ENCODE measurements around the gene WDR27.
"Not testable (repeated sequence)": the region's sequence is repeated elsewhere in the genome, so short reads cannot be mapped to it uniquely, and the experiment has no call there.

WDR27 gene

DNA sequence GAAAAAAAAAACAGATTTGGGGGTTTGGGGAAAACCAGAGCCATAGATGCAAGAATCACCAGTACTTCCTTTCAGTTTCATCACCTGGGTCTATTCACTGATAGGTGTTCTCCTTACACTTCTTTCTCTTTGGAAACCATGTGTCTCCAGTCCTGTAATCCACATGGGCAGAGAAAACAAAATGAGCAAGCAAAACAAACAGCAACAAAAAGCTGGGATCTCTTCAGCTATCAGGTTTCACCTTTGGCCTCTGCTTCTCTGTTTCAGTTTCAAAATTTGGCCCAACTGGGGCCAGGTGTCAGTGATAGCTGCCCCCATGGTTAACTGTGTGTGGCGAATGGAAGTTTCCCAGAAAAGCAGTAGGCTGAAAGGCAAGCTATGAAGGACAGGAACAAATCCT, 228.2 kb downstream of the WDR27 start:
- no peak for DNase-seq (ENCODE audit: low spot score)

DNA sequence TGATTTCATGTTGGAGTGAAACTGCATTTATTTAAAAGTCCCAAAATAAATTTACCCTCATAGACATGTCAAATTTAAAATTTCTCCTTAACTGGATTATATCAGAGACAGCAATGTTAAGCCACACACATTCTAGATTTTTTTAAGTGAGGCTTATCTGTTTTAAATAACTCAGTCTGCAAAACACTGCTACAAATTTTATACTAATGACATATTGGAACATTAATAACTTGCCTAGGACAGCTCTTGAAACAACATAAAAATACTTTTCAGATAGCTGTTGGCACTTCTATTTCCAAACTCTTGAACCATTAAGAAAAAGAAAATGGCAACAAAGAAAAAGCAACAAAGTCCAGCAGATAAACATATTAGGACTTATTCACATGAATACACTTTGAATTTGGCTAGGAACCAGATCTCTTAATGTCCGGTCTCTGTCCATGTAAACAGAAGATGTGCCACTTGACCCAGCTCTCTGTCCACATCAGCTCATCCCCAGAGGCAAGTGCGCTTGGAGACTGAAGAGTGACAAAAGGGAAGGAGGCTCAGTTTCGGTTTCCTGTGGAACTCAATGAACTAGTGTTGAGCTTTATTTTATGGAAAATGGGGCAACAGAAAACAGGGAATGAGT, 228.9 kb downstream of the WDR27 start:
- DNase-seq (ENCODE audit: low spot score) = no peak

DNA sequence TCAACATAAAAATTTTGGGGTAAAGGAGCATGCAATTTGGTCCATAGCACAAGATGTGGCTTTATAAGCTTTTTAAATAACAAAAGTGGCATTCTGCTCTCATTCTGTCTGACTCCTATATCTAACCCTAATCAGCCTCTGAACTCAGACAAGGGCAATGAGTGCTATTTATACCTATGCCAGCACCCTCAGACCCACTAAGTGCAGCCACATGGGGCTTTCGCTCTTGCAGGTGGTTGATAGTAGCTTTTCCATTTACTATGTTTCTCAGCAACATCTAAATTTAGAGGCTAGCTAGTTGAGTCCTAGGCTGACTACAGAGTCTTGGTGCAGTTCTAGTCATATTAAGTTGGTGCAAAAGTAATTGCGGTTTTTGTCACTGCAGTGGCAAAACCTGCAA, 231.0 kb downstream of the WDR27 start:
- DNase-seq (ENCODE audit: low spot score) = no peak

DNA sequence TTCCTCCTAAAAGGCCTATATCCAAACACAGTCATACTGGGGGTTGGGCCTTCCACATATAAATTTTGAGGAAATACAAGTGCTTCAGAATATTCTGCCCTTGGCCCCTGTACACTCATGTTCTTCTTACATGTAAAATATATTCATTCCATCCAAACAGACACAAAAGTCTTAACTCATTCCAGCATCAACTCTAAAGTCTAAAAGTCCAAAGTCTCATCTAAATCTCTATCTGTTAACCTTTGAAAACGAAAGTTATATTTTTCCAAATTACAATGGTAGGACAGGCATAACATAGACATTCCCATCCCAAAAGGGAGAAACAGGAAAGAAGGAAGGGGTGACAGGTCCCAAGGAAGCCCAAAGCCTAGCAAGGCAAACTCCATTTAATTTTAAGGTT, 232.8 kb downstream of the WDR27 start:
- DNase-seq (ENCODE audit: low spot score) = no peak

DNA sequence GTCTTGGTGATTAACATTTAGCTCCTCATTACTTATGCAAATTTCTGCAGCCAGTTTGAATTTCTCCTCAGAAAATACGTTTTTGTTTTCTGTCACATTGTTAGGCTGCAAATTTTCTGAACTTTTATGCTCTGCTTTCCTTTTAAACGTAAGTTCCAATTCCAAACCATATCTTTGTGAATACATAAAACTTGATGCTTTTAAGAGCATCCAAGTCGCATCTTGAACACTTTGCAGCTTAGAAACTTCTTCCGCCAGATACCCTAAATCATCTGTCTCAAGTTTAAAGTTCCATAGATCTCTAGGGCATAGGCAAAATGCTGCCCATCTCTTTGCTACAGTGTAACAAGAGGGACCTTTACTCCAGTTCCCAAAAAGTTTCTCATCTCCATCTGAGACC, 234.1 kb downstream of the WDR27 start:
- not testable (repeated sequence) for DNase-seq (ENCODE audit: low spot score)

DNA sequence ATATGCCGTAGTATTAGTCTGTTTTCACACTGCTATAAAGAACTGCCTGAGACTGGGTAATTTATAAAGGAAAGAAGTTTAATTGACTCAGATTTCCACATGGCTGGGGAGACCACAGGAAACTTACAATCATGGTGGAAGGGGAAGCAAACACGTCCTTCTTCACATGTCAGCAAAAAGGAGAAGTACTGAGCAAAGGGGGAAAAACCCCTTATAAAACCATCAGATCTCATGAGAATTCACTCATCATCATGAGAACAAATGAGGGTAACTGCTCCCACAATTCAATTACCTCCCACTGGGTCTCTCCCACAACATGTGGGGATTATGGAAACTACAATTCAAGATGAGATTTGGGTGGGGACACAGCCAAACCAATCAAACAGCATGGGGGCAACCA, 235.6 kb downstream of the WDR27 start:
- DNase-seq (ENCODE audit: low spot score) = not testable (repeated sequence)

DNA sequence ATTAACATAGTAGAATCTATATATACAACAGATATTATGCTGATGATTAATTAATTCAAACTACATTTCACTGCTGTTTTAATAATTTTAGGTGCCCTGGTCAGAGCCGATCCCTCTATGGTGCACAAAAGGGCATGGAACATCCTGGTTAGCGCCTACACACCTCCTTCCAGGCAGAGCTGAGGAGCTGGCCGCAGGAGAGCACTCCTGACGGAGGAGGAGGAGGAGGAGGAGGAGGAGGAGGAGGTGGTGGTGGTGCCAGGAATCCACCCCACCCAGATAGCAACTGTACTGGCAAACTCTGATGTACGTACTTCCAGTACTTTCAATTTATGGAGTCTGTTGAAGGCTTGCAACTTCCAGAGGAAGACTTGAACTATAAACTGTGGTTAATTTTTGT, 244.1 kb downstream of the WDR27 start:
- no peak for DNase-seq (ENCODE audit: low spot score)

DNA sequence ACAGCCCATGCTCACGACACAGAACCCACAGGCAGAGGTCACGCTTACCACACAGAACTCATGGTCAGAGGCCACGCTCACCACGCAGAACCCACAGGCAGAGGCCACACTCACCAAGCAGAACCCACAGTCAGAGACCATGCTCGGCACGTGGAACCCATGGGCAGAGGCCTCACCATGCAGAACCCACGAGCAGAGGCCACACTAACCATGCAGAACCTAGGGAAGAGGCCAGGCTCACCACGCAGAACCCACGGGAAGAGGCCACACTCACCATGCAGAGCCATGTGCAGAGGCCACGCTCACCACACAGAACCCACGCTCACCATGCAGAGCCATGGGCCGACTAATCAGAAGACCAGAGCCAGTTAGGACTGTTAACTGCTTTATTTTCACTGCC, 245.0 kb downstream of the WDR27 start:
- no peak for DNase-seq (ENCODE audit: low spot score)

DNA sequence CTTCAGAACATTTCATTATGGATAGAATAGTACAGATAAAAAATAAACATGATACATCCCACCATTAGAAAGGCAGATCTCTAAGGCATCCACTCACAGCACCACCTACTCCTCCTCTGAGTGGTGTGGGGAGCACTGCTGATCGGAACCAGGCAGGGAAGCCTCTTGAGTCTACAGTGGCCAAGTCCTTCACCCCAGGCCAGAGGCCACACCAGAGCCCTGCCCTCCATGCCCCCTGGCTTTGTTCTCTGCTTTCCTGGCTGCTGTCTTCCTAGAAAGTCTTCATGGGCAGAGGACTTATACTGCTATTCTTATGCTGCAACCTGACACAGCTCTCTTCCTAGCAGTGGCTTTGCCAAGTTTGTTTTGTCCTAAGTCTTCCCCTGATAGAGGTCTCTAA, 246.4 kb downstream of the WDR27 start:
- DNase-seq (ENCODE audit: low spot score) = no peak

DNA sequence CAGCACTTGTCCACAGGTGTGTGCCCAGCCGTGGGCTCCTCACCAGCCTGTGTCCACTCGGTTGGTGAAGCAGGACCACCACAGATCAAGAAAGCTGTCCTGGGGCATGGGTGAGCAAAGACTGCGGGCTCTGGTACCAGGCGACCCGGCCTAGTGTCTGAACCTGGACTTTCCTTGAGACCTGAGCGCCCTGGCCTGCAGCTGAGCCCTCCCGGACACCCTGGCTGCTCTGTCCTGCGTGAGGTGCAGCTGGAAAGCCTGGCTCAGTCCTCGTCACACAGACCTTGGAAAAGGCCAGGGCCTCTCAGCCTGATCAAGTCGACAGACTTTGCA, 247.0 kb downstream of the WDR27 start:
- no peak for DNase-seq (ENCODE audit: low spot score)

DNA sequence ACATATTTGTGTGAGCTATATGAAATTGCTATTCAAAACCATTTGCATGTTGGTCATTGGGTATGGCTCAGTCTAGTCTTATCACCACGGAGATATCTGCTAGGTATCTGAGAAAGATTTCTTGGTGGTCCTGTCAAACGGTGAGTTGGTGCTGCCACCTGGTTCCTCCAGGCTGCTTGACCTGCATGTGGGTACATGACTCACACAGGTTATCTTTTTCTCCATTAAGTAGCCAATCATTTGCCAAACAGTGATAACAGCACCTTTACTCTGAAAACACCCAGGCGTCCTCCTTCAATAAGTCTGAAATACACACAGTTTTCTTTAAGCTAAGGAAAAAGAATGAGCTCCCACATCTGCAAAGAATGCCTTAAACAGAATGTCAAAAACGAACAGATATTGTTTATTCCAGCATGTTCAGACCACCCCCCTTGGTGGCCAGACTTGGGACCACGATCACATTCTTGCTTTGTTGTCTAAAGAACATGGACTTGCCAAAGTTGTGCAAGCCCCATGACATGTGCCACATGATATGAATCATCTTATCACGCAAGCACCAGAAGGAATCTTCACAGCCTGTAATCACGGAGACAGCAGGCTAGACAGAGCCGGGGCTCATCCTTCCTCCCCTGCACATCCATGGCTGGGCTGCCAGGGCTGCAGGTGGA, 247.5 kb downstream of the WDR27 start:
- DNase-seq (ENCODE audit: low spot score) = no peak

DNA sequence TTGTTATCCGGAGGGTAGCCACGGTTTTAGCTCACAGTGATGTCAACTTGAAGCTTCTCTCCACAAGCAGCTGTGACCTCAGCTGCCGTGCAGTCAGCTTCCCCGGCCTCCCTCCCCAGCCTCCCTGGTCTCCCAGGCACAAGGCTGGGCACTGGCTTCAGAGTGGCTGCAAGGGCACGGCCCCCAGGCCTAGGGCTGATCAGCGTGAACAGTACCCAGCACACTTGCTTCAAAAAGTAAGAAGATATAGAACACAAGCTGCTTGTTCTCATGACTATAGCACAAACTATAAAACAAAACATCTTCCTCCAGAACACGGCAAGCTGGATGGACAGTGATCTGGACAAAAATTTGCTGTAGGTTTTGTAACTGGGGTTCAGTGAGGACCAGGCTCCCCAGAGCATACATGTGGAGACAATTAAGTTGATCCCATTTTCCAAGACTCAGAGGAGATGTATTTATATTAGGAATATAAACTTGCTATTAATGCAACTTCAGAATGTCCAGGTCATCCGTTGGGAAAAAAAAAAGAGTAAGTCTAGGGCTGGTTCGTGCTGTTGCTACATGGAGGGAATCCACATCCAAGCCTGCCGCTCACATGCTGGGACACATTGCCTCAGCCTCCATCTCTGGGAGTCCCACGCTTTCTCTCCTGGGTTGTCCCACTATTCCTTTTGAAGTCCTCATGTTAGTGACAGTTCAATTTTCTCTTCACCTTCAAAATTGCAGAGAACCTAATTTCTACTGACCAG, 248.8 kb downstream of the WDR27 start:
- DNase-seq (ENCODE audit: low spot score) = no peak

DNA sequence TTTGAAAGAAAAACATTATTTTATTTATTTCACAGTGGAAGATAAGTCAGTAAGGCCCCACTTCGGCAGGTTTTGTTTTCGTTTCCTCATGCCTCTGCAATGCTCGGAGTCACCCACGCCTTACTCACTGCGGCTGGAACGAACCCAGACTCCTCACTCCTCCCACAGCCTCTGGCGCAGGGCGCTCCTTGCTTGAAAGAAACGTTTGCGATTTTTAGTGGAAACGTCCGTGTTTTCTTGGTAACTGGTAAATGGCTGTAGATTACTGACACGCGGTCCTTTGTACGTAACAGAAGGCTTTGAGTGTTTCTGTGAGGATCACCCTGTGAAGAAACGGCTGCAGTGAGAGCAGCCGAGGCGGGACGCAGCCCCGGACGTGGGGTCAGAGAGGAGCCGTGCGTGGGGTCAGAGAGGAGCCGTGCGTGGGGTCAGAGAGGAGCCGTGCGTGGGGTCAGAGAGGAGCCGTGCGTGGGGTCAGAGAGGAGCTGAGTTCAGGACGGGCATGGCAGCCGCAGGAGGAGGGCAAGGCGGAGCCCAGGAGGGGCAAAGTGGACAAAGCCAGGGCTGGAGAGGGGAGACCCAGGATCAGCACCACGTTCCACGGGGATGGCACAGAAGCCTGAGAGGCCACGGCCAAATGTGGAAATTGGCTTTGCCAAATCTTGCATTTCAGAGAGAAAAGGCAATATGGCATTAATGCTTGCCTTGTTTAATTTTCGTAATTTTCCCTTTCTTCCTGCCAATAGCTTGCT, 249.5 kb downstream of the WDR27 start:
- no peak for DNase-seq (ENCODE audit: low spot score)

DNA sequence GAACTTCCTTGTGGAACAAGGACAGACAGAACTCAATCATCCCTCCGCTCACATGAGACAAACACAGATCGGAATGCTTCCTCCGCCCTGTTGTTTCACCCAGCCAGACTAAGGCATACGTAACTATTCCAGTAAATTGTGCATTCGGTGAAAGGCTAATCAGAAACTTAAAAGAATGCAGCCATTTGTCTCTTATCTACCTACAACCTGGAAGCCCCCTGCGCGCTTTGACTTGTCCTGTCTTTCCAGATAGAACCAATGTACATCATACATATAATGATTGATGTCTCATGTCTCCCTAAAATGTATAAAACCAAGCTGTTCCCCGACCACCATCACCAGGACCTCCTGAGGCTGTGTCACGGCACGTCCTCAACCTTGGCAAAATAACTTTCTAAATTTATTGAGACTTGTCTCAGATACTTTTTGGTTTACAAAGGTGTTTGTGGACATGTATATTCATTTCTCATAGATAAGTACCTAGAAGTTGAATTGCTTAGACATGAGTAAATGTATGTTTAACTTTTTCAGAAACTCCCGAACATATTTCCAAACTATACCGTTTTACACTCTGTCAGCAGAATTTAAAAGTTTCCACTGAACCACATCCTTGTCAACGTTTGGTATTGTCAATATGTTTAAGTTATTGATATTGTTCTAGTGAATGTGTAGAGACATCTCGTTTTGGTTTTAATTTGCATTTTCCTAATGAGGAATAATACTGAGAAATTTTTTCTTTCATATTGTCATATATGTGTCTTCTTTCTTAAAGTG, 250.6 kb downstream of the WDR27 start:
- no peak for DNase-seq (ENCODE audit: low spot score)

DNA sequence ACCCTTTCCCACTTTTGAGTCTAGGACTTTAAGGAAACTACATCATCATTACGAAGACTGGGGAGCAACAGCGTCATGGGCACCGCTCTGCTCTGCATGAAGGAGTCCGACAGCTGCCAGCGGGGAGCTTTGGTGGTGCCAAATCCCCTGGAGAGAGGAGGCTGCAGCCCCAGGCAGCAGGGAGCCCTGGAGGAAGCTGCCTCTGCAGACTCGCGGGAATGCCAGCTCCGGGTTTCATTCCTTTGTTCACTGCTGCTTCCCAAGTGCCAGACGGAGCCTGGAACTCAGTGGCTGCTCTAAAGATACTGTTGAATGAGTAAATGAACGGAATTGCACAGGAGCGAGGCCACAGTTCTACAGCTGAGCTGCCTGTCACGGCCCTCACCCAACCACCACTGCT, 251.7 kb downstream of the WDR27 start:
- DNase-seq (ENCODE audit: low spot score) = no peak

DNA sequence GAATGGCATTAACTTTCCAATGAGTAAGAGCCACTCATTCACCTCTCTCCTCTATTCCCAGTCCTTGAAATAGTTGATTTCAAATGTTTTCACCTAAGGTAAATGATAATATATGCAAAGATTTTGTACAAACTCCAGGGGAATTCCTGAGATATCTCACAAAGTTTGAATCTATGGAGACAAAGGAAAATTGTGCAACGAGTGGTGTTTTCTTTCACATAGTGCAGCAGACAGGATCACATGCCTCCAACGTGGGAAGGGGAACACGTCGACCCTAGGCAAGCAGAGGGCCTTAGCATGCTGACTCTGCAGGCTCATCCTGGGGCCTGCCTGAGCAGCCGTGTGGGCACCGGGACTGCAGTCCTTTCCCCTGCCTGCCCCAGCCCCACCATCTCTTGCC, 252.6 kb downstream of the WDR27 start:
- DNase-seq (ENCODE audit: low spot score) = no peak

DNA sequence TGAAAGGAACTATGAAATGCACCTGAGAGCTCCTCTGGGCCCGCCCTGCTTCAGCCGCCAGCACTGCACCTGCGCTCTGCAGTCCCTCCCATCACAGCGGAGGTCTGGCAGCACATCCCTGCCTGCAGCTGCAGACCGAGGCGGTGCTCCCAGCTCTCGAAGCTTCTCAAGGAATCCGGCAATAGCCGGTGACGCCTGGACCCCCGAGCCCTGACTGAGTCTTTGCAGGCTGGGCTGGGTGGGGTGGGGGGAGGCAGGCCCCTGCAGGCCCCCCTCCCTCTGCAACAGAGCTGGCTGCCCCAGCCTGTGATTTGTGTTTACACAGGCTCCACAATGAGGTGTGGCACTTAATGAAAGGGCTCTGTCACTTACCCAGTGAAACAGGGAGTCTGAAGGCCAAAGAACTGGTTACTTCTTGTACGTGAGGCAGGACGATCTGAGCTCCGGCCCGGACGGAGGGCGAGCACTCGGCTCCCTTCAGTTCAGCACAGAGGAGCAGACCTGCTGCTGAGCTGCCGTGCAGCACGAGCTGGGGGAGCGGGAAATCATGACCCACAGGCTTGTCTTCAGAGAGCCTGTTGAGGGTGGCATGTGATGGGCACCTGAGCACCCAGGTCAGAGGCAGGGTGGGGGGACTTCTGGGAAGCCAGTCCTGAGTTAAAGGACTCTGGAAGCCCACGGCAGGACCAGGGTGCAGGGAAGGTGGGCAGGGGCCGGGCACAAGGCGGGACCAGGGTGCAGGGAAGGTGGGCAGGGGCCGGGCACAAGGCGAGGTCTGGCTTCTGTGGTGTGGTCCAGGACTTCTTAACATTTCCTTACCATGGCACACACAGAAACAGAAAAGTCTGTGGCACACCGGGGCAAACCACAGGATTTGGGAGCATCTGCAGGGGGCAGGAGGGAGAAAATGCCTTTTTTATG, 255.9 kb downstream of the WDR27 start:
- DNase-seq (ENCODE audit: low spot score) = no peak

DNA sequence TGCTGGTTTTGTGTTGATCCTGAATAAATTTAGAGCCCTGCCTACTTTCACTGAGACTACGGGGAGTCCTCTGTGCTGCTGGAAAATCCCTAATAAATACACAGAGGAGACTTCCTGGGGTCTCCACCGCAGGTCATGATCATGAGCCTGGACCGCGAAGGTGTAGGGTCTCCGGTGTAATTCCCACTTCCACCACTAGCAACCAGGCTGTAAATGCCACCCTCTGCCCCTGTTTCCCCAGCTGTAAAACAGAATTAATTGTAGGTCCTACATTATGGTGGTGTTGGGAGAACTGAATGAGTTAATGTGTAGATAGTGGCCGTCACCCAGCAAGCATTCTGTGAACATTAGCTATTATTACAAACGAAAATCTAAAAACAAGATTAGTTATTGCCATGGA, 256.6 kb downstream of the WDR27 start:
- no peak for DNase-seq (ENCODE audit: low spot score)

DNA sequence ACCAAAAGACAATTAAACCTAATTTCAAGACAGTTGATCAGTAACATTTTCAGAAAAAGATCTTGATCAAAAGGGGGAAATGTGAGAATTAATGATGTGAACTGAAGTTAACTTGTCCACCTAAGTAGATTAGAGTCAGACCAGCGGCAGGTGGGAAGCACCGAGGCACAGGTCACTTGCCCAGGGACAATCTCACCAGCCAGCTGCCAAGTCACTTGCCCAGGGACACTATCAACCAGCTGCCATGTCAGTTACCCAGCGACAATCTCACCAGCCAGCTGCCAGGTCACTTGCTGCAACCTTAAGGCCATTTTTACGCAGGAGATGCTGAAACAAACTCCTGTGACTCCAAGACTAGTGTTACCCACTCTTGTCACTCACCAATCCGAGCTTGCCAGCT, 260.5 kb downstream of the WDR27 start:
- DNase-seq (ENCODE audit: low spot score) = no peak

DNA sequence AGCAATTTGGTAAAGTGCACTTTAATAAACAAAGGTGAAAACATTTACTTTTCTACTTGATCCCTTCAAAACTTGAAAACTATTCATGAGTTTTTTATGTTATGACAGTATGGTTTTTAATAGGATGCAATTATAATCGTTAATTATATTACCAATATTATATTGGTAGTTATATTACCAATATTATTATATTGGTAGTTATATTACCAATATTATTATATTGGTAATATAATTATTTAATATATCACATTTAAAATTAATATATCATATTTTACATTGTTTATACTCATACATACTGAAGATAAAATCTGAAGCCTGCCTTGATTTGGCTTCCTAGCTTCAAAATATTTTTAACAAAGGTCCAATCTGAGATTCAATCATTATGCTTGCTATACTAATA, 262.1 kb downstream of the WDR27 start:
- DNase-seq (ENCODE audit: low spot score) = no peak

DNA sequence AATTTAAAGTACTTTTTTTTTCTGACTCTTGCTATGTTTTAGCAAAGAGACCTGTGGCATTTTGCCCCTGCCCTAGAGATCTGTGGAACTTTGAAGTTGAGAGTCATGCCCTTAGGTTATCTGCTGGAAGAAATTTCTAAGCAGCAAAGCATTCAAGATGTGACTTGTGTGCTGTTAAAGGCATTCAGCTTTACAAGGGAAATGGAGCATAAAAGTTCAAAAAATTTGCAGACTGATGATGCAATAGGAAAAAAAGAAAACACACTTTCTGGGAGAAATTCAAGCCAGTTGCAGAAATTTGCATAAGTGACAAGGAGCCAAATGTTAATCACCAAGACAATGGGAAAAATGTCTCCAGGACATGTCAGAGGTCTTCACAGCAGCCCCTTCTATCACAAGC, 267.3 kb downstream of the WDR27 start:
- DNase-seq (ENCODE audit: low spot score) = not testable (repeated sequence)

Measured in kidney capillary endothelial cell (primary cell).